ENCODE measurements around the gene SERP2. TPM values are rescaled to one million over a fixed set of nuclear protein-coding genes. Genes with fewer than 3 reads are reported as not detected.

Gene SERP2
- total RNA-seq, 3 donors from 2014 or later, result 3.3 to 6.0 (median 5.8) TPM

DNA sequence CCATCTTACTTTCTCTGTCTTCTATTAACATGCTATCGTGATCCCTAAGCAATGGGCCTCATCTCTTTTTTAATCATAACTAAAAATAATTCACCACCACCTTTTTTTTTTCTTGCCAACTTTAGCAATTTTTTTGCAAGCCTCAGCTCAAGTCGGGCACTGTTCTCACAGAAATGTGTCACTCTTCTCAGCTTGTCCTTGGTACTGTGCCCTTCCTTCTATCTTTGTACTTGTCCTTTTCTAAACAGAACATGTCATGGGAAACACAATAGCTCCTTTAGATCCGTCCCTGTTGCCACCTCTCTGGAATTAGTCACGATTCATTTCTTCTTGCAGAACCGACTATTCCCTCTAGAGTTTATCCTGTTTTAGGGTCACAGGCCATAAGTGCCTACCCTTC, 10.3 kb downstream of the SERP2 start:
- no peaks in the 10 kb centered on the region for H3K9me3 ChIP-seq
- ATAC-seq (no peak), DNase-seq (no peak)
- intact Hi-C loops (cut with DNase I, micrococcal nuclease), result no loop called here
- H3K36me3 ChIP-seq (ENCODE audit: low read depth), result no peaks in the 10 kb centered on the region
- no peak overlapping the region for H3K4me3 ChIP-seq
- H3K4me1 ChIP-seq (ENCODE audit: low read depth), result peaks cover 6% of the 10 kb centered on the region
- TF ChIP-seq CTCF (IDR thresholded peaks at IDR 0.05), result no peak

- H3K9me3 ChIP-seq, result no peaks in the 10 kb centered on the region
- no peaks in the 10 kb centered on the region for H3K36me3 ChIP-seq (ENCODE audit: low read depth)
- TF ChIP-seq CTCF (IDR thresholded peaks at IDR 0.05), result no peak
- no peak overlapping the region for H3K4me3 ChIP-seq
- intact Hi-C loops (cut with DNase I, micrococcal nuclease), result no loop called here
- peaks cover 6% of the 10 kb centered on the region for H3K4me1 ChIP-seq (ENCODE audit: low read depth)
- ATAC-seq (no peak), DNase-seq (no peak)
Measured at GRCh38 chr13:44384778-44385177, 11.2 kb downstream of the SERP2 start.

DNA sequence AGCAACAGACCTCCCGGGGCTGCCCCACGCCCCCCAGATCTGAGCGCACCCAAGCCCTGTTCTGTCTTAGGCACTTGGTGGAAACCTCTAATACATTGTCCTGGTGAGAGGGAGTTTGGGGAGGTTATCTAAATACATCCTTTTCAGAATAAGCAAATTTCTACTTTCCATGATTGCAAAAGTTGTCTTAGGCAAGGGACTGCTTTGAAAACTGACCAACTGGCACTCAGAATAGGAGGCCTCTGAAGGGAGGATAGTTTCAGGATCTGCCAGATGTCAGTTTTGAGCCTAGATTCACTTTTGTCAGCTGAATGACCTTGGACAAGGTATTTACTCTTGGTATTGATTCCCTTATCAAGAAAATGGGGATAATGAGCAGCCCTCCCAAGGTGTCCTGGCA, 11.8 kb downstream of the SERP2 start:
- intact Hi-C loops (cut with DNase I, micrococcal nuclease), result no loop called here
- no peaks in the 10 kb centered on the region for H3K9me3 ChIP-seq
- TF ChIP-seq CTCF (IDR thresholded peaks at IDR 0.05), result no peak
- no peak for DNase-seq
- H3K4me1 ChIP-seq (ENCODE audit: low read depth), result peaks cover 6% of the 10 kb centered on the region
- no peaks in the 10 kb centered on the region for H3K36me3 ChIP-seq (ENCODE audit: low read depth)
- no peak for ATAC-seq
- H3K4me3 ChIP-seq, result no peak overlapping the region

DNA sequence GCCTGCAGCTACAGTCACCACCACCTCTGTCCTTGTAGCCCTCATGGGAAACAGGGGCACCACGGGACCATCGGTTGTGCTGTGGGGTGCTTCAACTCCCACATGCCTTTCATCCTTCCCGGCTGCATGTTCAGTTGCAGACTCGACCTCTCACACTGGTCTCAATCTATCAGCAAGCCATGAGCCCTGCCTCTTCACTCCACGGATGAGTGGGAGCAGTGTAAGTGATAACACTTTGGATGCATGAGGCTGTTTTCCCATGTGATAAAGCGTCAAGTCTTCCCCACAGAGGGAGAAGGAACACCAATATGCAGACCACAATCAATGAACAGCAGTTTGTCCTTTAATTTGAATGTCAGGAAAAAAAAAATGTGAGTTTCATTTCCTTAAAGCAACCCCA, 12.2 kb downstream of the SERP2 start:
- TF ChIP-seq CTCF (IDR thresholded peaks at IDR 0.05), result no peak
- Histone ChIP-seq H3K4me3 (no peak overlapping the region), H3K36me3 (ENCODE audit: low read depth) (no peaks in the 10 kb centered on the region), H3K9me3 (no peaks in the 10 kb centered on the region), H3K4me1 (ENCODE audit: low read depth) (peaks cover 6% of the 10 kb centered on the region)
- no peak for DNase-seq
- no peak for ATAC-seq
- intact Hi-C loops (cut with DNase I, micrococcal nuclease), result no loop called here

- Histone ChIP-seq H3K4me1 (ENCODE audit: low read depth) (peaks cover 6% of the 10 kb centered on the region), H3K9me3 (no peaks in the 10 kb centered on the region), H3K36me3 (ENCODE audit: low read depth) (no peaks in the 10 kb centered on the region), H3K4me3 (no peak overlapping the region)
- no peak for DNase-seq
- no peak for TF ChIP-seq CTCF (IDR thresholded peaks at IDR 0.05)
- no peak for ATAC-seq
- intact Hi-C loops (cut with DNase I, micrococcal nuclease), result no loop called here
Measured at GRCh38 chr13:44386913-44387556, 13.4 kb downstream of the SERP2 start.

Measured in mucosa of descending colon (tissue), 3 donors.